ENCODE measurements around the gene PDCD4. TPM values are rescaled to one million over a fixed set of nuclear protein-coding genes. Genes with fewer than 3 reads are reported as not detected.

PDCD4 gene
- total and polyA plus RNA-seq, 2 of the 13 experiments (the other 11 are each of a cell fraction or from before 2014, with no cell fraction given), result 22.8 to 56.2 TPM

DNA sequence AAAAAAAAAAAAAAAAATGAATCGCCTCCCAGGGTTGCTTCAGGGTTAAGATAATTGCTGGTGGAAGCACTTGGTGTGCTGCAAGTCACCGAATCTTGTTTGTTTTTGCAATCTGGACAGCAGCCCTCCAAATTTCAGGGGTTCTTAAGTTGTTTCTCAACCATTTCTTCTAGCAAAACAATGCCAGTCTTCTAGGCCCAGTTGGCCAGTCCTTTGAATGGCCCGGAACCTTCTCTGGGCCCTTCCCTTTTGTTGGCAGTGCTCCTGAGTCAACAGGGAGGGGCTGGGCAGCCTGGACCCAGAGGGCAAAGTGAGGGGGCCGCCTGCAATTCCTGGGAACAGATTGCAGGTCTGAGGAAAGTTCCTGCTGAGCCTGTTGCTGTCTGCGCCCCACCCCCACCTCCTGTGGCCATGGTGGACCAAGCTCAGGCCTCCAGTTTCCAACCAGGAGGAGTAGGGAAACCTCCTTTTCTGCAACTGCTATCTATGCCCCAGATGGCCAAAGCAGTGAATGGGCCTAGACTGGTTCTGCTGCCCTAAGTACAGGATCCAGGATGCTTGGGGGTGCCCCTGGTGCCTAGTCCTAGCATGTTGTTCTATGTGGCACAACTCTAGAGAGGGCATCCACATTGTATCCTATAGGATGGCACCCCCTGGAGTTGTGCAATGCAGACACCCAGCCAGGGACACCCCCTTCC lies 31.4 kb upstream of the PDCD4 start (continued):
- TF ChIP-seq, protein P1, sequence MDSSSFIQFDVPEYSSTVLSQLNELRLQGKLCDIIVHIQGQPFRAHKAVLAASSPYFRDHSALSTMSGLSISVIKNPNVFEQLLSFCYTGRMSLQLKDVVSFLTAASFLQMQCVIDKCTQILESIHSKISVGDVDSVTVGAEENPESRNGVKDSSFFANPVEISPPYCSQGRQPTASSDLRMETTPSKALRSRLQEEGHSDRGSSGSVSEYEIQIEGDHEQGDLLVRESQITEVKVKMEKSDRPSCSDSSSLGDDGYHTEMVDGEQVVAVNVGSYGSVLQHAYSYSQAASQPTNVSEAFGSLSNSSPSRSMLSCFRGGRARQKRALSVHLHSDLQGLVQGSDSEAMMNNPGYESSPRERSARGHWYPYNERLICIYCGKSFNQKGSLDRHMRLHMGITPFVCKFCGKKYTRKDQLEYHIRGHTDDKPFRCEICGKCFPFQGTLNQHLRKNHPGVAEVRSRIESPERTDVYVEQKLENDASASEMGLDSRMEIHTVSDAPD (CRISPR knock-in tag; IDR thresholded peaks at IDR 0.05), result peak; percentile 66
- no peak for TF ChIP-seq NCOA5 (CRISPR knock-in tag; IDR thresholded peaks at IDR 0.05)
- peak; percentile 58 for TF ChIP-seq ZFY (CRISPR knock-in tag; IDR thresholded peaks at IDR 0.05)
- TF ChIP-seq, protein P2, sequence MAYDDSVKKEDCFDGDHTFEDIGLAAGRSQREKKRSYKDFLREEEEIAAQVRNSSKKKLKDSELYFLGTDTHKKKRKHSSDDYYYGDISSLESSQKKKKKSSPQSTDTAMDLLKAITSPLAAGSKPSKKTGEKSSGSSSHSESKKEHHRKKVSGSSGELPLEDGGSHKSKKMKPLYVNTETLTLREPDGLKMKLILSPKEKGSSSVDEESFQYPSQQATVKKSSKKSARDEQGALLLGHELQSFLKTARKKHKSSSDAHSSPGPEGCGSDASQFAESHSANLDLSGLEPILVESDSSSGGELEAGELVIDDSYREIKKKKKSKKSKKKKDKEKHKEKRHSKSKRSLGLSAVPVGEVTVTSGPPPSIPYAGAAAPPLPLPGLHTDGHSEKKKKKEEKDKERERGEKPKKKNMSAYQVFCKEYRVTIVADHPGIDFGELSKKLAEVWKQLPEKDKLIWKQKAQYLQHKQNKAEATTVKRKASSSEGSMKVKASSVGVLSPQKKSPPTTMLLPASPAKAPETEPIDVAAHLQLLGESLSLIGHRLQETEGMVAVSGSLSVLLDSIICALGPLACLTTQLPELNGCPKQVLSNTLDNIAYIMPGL (CRISPR knock-in tag; IDR thresholded peaks at IDR 0.05; ENCODE audit: borderline replicate concordance in 1 of 2, low read depth in 1 of 2), result 0 out of 4 replicates have a peak, but pooled peaks of 1 of the 2 experiments have one; percentile 36
- TF ChIP-seq ZNF629 (CRISPR knock-in tag; conservative IDR thresholded peaks at IDR 0.05), result 0 out of 2 replicates have a peak, but pooled peaks have one; percentile 9
- no peak for TF ChIP-seq MTF1 (CRISPR knock-in tag; IDR thresholded peaks at IDR 0.05)
- 0 out of 2 replicates have a peak, but pooled peaks have one; percentile 47 for TF ChIP-seq IRX3 (CRISPR knock-in tag; IDR thresholded peaks at IDR 0.05; ENCODE audit: borderline replicate concordance, low read depth)
- TF ChIP-seq, protein P3, sequence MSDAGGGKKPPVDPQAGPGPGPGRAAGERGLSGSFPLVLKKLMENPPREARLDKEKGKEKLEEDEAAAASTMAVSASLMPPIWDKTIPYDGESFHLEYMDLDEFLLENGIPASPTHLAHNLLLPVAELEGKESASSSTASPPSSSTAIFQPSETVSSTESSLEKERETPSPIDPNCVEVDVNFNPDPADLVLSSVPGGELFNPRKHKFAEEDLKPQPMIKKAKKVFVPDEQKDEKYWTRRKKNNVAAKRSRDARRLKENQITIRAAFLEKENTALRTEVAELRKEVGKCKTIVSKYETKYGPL (CRISPR knock-in tag; IDR thresholded peaks at IDR 0.05), result no peak
- TF ChIP-seq ZNF230 (CRISPR knock-in tag; IDR thresholded peaks at IDR 0.05), result no peak
- TF ChIP-seq, protein P4, sequence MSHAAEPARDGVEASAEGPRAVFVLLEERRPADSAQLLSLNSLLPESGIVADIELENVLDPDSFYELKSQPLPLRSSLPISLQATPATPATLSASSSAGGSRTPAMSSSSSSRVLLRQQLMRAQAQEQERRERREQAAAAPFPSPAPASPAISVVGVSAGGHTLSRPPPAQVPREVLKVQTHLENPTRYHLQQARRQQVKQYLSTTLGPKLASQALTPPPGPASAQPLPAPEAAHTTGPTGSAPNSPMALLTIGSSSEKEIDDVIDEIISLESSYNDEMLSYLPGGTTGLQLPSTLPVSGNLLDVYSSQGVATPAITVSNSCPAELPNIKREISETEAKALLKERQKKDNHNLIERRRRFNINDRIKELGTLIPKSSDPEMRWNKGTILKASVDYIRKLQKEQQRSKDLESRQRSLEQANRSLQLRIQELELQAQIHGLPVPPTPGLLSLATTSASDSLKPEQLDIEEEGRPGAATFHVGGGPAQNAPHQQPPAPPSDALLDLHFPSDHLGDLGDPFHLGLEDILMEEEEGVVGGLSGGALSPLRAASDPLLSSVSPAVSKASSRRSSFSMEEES (CRISPR knock-in tag; IDR thresholded peaks at IDR 0.05), result no peak
- no peak for TF ChIP-seq RFX3 (CRISPR knock-in tag; IDR thresholded peaks at IDR 0.05)
- peak; percentile 81; the same call in 1 of the 2 replicates for TF ChIP-seq HNF4G (IDR thresholded peaks at IDR 0.05; ENCODE audit: borderline replicate concordance, low read depth, low read length)
- TF ChIP-seq HNF4G (CRISPR knock-in tag; IDR thresholded peaks at IDR 0.05; ENCODE audit: borderline replicate concordance, low read depth), result peak; percentile 42; the same call in 1 of the 2 replicates
- 0 out of 2 replicates have a peak, but pooled peaks have one; percentile 25 for TF ChIP-seq GABPB1 (CRISPR knock-in tag; IDR thresholded peaks at IDR 0.05)
- TF ChIP-seq NFATC3 (CRISPR knock-in tag; IDR thresholded peaks at IDR 0.05), result no peak
- TF ChIP-seq POLR2G (IDR thresholded peaks at IDR 0.05; ENCODE audit: low read depth, low read length), result no peak
- TF ChIP-seq ZBTB42 (CRISPR knock-in tag; IDR thresholded peaks at IDR 0.05), result no peak
- no peak for TF ChIP-seq ZFP36 (IDR thresholded peaks at IDR 0.05; ENCODE audit: borderline replicate concordance, low read depth, low read length, partially characterized antibody)
- TF ChIP-seq ZMAT3 (CRISPR knock-in tag; conservative IDR thresholded peaks at IDR 0.05), result no peak
- TF ChIP-seq, protein P5, sequence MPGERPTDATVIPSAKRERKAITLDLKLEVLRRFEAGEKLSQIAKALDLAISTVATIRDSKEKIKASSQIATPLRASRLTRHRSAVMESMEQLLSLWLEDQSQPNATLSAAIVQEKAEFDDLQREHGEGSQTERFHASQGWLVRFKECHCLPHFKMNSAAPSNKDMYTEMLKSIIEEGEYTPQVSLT (CRISPR knock-in tag; IDR thresholded peaks at IDR 0.05; ENCODE audit: borderline replicate concordance, low read depth), result no peak
- TF ChIP-seq ZNF20 (CRISPR knock-in tag; IDR thresholded peaks at IDR 0.05), result no peak
- TF ChIP-seq YEATS2 (CRISPR knock-in tag; IDR thresholded peaks at IDR 0.05; ENCODE audit: borderline replicate concordance), result no peak
- no peak for TF ChIP-seq RBFOX2 (IDR thresholded peaks at IDR 0.05; ENCODE audit: low read depth, low read length)
- no peak for TF ChIP-seq ONECUT2 (CRISPR knock-in tag; IDR thresholded peaks at IDR 0.05)
- TF ChIP-seq SSRP1 (CRISPR knock-in tag; IDR thresholded peaks at IDR 0.05), result no peak
